NCI-H1694 treated with DMSO at 0.1 percent for 48 hours (cell line): ENCODE results near the gene RPS6KC1.
A peak's percentile ranks its signal among the peaks of the same experiment; 100 is the strongest.
"Not testable (repeated sequence)": the region's sequence is repeated elsewhere in the genome, so short reads cannot be mapped to it uniquely, and the experiment has no call there.

Source experiments
- DNase-seq: peaks from one replicate; lab custom pipeline; 2025; lab: John Stamatoyannopoulos, UW

Gene RPS6KC1, protein sequence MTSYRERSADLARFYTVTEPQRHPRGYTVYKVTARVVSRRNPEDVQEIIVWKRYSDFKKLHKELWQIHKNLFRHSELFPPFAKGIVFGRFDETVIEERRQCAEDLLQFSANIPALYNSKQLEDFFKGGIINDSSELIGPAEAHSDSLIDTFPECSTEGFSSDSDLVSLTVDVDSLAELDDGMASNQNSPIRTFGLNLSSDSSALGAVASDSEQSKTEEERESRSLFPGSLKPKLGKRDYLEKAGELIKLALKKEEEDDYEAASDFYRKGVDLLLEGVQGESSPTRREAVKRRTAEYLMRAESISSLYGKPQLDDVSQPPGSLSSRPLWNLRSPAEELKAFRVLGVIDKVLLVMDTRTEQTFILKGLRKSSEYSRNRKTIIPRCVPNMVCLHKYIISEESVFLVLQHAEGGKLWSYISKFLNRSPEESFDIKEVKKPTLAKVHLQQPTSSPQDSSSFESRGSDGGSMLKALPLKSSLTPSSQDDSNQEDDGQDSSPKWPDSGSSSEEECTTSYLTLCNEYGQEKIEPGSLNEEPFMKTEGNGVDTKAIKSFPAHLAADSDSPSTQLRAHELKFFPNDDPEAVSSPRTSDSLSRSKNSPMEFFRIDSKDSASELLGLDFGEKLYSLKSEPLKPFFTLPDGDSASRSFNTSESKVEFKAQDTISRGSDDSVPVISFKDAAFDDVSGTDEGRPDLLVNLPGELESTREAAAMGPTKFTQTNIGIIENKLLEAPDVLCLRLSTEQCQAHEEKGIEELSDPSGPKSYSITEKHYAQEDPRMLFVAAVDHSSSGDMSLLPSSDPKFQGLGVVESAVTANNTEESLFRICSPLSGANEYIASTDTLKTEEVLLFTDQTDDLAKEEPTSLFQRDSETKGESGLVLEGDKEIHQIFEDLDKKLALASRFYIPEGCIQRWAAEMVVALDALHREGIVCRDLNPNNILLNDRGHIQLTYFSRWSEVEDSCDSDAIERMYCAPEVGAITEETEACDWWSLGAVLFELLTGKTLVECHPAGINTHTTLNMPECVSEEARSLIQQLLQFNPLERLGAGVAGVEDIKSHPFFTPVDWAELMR

DNA sequence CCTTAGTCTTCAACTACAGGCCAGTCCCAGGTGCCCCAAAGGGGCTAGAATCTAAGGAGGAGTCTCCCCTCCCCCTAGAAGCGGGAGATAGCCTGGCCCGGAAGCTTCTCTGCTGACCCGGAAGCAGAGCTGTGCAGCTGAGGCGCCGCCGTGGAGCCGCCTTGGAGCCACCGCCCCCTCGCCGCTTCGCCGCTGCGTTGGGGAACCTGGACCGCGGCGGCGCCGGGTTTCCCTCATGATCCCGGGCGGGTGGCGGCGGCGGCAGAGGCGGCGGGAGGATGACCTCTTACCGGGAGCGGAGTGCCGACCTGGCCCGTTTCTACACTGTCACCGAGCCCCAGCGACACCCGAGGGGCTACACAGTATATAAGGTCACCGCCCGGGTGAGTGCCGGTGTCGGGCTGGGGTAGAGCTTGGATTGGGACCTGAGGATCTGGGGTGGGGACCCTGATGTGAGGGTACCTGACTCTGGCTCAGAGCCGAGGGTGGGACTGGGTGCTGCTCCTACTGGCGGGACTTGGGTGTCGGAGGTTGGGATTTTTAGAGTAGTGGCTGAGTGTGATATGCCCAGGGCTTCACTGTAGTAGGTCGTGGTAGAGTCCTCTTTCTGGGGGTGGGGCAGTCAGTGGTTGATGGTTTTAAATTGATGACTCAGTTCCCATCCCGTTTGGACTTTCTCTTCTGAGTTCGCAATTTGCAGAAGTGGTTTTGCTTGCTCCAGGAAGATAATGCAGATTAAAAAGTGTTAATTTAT is at the start of gene RPS6KC1:
TSS of gene RPS6KC1 (plus strand) at position 115 of the 754 bp plus-strand sequence. CDS start at position 279, 164 bp downstream.
- peak; percentile 67 for DNase-seq

DNA sequence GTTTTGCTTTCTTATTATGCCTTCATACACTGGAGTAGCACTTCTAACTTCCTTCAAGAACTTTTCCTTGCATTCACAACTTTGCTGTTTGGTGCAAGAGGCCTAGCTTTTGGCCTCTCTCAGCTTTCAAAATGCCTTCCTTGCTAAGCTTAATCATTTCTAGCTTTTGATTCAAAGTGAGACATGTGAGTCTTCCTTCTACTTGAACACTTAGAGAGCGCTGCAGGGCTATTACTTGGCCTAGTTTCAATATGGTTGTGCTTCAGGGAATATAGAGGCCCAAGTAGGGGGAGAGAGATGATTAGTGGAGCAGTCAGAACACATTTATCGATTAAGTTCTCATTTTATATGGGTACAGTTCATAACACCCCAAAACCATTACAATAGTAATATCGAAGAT is 47.8 kb upstream of the RPS6KC1 start:
- no peak for DNase-seq

DNA sequence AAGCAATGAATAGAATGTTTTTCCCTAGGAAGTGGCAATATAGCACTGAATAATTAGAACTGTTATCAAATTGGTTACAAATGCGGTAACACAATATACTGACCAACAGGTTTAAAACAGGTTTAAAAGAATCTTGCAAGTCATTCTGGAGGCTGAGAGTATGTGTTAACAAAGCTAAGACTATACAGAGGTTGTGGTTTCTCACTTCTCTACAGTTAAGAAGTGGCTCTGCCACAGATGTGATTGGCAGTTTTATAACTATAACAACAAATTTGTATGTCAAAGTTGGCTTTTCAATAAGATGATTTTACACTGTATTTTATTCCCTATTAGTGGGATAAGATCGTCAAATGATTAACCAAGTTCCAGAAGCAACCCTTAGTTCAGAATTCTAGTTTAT is 42.5 kb upstream of the RPS6KC1 start:
- DNase-seq, result no peak

DNA sequence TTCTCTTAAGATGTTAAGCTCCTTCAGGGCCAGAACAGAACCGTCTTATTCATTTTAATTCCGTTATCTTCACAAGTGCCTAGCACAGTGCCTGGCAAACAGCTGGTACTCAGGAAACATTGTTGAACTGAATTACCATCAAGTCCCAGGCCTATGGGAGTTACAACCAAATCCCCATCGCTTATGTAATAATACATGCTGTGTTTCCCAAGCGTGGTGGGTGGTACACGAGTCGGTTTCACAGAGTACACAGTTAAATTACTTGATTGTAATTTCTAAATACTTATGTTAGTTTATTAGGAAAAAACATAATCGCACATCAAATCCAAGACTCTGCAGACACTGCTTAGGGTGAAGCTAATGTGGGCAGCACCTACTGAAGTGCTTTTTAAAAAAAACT is 36.4 kb upstream of the RPS6KC1 start:
- no peak for DNase-seq

DNA sequence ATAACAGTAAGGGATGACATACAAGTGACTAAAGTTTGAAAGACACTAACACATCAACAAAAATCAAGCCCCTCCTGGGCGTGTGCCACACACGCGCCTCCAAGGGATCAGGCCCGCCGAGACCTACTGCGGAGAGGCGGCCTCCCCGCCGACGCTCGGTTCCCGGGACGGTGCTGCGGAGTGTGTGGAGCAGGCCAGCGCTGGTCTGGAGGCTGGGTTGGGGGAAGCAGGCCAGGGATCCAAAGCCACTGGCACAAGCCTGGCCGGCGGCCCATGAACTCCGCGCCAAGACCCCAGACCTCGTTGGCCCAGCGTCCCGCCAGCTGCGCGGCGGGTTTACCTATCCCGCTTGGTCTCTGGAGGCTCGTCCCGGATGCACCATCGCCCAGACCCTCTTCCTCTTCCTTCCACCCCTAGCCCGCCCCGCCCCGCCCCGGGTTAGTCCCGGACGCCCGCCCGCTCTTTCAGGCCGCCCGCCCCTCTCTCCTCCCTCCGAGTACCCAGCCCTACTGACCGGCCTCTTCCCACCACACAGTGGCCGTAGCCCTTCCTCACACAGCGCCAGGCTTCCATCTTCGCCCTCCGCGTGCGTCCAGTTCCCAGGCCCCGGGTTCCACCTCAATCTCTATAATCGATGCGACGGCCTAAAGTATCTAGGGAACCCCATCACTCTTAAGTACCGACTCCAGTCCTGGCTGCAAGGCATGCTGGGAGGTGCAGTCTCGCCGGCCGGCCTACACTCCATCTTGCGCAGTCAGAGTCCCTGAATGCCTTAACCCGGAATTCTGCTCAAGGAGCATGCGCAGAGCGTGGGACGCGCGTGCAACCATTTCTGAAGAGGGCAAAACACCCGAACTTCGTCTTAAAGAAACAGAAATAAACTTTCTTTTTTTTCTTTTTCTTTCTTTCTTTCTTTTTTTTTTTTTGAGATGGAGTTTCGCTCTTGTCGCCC is 35.7 kb upstream of the RPS6KC1 start, which contains the start of gene ANGEL2:
TSS of gene ANGEL2 (minus strand) at position 769 of the 952 bp plus-strand sequence. CDS start at position 573, 196 bp downstream.
- peak; percentile 96 for DNase-seq

DNA sequence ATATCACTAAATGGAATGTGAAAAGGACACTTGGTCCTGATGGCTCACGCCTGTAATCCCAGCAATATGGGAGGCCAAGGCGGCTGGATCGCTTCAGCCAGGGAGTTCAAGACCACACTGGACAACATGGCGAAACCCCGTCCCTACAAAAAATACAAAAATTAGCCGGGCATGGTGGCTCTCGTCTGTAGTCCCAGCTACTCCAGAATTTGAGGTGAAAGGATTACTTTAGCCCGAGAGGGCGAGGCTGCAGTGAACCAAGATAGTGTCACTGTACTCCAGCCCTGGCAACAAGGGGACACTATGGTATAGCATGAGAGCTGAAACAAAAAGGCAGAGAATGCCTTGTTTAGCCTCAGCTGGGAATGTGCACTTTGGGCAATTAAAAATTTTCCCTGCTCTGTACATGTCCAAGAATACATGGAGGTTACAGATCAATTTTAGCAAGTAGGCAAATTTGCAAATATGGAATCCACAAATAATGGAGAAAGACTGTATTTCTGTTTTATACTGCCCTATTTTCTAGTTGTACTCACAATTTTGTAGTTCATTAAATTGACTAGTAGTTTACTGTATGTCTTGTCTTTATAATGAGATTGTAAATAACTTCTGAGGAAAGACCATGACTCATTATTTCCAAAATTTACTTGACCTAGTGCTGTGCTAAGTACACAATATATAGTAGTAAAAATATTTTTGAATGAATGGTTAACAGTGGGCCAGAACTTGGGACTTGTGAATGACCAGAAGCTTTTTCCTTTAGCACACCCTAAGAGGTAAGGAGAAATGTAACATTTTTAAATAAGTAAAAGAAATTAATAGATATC is 33.4 kb upstream of the RPS6KC1 start:
- no peak for DNase-seq

DNA sequence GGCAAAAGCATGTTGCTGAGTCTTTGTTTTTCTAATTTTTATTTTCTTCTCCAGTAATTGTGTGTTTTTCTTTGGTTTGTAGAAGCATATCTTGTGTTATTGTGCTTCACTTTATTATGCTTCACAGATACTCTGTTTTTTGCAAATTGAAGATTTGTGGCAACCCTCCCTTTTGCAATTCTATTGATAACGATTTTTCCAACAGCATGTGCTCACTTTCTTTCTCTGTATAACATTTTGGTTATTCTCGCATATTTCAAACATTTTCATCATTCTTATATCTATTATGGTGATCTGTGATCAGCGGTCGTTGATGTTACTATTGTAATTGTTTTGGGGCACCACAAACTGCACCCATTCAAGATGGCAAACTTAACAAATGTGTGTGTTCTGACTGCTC is 31.6 kb upstream of the RPS6KC1 start:
- no peak for DNase-seq

DNA sequence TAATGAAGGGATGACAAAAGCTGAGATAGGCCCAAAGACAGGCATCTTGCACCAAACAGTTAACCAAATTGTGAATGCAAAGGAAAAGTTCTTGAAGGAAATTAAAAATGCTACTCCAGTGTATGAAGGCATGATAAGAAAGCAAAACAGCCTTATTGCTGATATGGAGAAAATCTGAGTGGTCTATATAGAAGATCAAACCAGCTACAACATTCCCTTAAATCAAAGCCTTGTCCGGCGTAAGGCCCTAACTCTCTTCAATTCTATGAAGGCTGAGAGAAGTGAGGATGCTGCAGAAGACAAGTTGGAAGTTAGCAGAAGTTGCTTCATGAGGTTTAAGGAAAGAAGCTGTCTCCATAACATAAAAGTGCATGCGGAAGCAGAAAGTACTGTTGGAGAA is 31.0 kb upstream of the RPS6KC1 start:
- no peak for DNase-seq

DNA sequence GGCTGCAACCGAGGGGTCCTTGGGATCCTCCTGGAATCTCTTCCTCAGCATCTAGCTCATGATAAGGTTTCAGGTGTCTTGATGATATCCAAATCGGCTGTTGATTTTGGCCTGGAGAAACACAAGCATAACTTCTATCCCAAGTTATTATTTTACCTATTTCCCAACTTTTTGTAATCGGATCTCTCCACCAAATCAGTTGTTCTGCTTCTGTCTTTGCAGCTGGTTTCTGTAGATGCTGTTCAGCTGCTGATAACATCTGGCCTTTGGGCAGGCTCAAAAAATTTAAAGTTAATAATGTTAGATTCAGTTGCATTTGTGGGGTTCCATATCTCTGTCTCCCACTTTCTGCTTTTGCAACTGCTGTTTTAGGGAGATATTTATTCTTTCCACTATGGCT is 24.0 kb upstream of the RPS6KC1 start:
- not testable (repeated sequence) for DNase-seq

DNA sequence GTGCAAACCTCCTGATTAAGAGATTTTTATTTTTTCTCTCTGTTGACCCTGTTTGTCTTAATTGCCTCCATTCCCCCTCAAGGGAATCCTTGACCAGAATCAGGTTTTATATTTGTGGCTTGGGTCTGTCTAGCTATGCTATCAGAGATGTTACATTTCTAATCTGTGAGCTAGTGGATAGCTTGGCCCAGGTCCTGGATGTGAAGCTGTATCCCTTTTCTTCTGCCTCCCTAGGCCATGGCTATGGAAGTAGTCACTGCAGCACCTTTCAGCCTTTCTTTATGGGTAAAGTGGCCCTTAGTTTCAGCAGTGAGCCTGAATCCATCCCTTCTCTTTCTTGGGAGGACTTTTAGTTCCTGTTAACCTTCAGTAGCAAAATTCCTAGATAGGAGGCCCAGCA is 18.4 kb upstream of the RPS6KC1 start:
- no peak for DNase-seq

DNA sequence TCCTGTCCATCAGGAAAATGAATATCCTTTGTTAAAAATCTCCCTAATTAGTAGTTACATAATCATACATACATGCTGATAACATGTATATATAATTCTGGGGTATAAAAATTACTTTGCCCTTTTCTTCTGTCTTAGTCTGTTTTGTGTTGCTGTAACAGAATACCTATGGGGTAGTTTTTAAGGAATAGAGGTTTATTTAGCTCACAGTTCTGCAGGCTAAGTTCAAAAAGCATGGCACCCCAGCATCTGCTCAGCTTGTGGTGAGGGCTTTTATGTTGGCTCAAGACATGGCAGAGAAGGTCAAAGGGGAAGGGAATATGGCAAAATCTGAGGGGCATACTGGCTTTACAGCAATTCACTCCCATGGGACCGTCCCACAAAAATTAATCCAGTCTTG is 16.3 kb upstream of the RPS6KC1 start:
- DNase-seq, result no peak

DNA sequence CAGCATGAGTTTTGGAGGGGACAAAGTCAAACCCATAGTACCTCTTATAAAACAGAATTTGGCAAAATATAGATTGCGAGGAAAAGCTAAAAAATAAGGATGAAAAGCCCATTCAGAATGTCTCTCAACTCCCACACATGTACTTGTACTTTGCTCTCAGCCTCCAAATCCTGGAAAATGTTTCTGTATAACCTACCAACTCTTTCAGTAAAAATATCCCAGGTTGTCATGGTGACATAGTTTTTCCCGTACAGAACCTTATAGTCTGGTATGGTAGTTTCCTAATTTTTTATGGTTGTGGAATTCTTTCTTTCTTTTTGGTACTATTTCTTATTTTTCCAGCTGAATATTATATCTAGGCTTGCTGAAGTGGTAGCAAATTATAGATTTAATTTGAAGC is 15.5 kb upstream of the RPS6KC1 start:
- DNase-seq, result no peak

DNA sequence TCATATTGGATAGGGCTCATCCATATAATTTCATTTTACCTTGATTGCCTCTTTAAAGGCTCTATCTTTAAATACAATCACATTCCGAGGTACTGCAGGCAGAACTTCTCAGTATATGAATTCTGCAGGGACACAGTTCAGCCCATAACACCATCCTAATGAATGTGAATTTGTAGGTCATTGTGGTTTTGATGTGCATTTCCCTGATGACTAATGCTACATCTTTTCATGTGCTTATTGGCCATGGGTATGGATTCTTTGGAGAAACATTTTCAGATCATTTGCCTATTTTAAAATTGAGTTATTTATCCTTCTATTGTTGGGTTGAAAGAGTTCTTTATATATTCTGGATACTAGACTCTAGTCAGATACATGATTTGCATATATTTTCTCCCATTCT is 9.6 kb upstream of the RPS6KC1 start:
- DNase-seq, result no peak

DNA sequence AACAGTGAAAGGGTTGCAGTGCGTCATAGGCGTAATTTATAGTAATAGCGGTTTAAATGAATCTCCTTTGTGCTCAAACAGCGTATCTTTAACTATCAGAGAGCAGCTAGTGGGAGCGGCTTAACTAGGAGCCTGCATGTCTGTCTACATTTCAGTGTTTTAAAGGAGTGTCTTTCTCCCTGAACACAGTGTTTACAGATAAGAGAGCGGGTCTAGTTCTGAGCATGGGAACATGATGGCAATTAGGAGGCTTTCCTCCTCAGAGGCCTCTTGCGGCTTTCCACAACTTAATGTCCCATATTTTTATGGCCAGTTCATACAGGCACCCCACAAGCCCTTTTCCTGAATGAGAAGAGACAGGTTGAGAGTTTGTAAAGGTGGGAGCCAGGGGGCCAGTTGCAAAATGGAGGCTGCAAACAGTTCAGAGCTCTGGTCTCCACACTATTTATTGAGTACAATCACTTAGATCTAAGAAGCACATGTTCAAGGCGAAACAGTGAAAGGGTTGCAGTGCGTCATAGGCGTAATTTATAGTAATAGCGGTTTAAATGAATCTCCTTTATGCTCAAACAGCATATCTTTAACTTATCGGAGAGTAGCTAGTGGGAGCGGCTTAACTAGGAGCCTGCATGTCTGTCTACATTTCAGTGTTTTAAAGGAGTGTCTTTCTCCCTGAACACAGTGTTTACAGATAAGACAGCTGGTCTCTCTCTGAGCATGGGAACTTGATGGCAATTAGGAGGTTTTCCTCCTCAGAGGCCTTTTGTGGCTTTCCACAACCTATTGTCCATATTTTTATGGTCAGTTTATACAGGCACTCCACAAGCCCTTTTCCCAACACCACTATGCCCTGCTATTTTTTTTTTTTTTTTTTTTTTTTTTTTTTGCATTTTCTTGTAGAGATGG is 5.5 kb upstream of the RPS6KC1 start:
- not testable (repeated sequence) for DNase-seq

DNA sequence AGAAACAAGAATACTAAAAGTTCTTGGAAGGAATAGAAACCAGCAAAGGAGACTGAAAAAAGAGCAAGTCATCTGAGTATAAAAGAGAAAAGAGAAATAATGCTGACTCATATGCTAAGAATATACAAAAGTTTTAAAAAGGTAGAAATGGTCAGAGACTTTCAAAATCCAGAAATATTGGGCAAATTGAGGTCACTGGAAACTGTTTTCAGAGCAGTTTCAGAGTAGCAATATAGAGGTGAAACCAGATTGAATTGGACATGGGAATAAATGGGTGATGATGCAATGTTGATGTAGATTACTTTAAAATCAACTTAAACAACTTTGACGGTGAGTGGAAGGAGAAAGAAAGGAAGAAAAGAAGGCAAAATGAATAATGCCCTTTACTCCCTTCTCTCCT is 1.8 kb upstream of the RPS6KC1 start:
- no peak for DNase-seq

DNA sequence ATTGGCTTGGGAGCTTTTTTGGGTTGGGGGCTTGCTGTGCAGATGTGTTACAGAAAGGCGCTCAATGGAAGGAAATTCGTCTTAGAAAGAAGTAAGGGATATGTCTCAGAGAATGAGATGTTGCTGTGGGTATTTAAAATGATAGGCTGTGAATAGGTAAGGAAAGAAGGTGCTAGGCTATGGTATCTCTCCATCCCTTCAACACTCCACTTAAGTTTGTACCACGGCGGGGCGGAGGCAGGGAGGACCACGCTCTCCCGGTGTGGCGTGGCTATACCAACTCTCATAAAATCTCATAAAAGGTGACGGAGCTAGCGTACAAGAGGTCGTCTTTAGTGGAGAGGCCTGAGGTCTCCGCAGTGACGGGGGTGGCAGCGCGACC is 305 bp upstream of the RPS6KC1 start:
- DNase-seq, result no peak

DNA sequence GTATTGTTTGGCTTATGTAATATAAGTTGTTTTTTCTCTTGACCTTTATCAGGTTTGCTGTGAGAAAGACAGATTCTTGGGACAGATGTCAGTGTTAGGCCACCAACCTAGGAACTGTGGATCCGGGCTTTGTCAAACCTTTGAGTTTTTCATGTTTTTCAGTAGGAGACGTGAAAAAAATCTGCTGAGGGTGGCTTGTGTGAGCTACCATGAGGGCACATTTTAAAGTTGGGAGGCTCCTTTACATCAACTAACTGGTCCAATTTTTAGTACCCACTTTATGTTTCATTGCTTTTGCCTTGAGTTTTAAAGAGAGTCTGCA is 801 bp downstream of the RPS6KC1 start:
- no peak for DNase-seq

DNA sequence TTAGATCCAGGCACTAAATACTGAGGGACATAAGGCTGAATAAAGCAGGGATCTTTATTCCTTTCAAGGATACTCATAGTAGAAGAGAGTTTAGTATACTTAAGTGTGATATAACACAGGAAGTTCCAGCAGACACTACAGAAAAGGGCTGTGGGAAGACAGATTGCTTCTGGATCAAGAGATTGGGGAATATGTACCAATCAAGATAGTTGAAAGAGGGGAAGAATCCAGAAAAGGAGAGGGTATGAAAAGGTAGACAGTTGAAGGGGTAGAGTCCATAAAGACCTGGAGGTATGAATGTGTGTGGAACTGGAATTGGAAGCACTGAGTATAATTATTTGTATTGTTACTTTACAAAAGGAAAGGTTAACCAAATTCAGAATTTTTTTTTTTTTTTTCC is 2.4 kb downstream of the RPS6KC1 start:
- no peak for DNase-seq

DNA sequence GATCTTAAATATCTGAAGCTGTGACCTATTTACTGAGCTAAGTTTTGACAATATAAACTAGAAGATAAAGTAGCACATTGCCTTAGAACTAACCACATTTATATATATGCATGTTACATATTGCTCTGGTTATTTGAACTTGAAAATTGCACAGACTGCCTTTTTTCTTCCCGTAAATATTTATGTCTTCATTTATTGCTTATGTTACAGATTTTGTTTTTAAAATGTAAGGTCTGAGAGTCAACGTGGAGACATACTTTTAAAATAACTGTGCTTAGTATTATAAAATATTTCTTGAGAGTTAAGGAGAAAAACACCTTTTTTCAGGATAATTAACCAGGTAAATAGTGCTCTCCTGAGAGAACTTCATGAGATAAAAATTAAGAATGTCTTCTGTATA is 3.1 kb downstream of the RPS6KC1 start:
- no peak for DNase-seq
